ENCODE measurements around the gene WFDC9.
"Not testable (repeated sequence)": the region's sequence is repeated elsewhere in the genome, so short reads cannot be mapped to it uniquely, and the experiment has no call there.

- not testable (repeated sequence) for TF ChIP-seq EZH2phosphoT487 (conservative IDR thresholded peaks at IDR 0.05; ENCODE audit: low read length)
- TF ChIP-seq, protein P1, sequence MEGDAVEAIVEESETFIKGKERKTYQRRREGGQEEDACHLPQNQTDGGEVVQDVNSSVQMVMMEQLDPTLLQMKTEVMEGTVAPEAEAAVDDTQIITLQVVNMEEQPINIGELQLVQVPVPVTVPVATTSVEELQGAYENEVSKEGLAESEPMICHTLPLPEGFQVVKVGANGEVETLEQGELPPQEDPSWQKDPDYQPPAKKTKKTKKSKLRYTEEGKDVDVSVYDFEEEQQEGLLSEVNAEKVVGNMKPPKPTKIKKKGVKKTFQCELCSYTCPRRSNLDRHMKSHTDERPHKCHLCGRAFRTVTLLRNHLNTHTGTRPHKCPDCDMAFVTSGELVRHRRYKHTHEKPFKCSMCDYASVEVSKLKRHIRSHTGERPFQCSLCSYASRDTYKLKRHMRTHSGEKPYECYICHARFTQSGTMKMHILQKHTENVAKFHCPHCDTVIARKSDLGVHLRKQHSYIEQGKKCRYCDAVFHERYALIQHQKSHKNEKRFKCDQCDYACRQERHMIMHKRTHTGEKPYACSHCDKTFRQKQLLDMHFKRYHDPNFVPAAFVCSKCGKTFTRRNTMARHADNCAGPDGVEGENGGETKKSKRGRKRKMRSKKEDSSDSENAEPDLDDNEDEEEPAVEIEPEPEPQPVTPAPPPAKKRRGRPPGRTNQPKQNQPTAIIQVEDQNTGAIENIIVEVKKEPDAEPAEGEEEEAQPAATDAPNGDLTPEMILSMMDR (IDR thresholded peaks at IDR 0.05; ENCODE audit: insufficient read depth, low read length, poor library complexity, severe bottlenecking) = not testable (repeated sequence)
These were observed 26.0 kb upstream of the WFDC9 start for GRCh38 chr20:45657038-45657437.
